Coronary artery (tissue), 2 donors: ENCODE results near the gene MEF2C.

Source experiments
- DNase-seq: peaks from one replicate; pipeline ENCODE4 v3.0.0-alpha.2; 2017; ENCODE audit warnings: low spot score
- H3K27ac ChIP-seq, 2 donors: fragments of 200-600 bp; sonication (generic); one replicate each; pipeline ENCODE4 v1.5.1; 2016 to 2019
- H3K4me3 ChIP-seq: fragments of 200-600 bp; sonication (generic); 2 replicates; pipeline ENCODE4 v1.5.1; 2016; ENCODE audit warnings: mild to moderate bottlenecking, moderate library complexity
- CTCF ChIP-seq: fragments of 200-600 bp; sonication (generic); IDR thresholded peaks from one replicate; pipeline ENCODE4 v1.5.1; 2019; ENCODE audit warnings: antibody characterized with exemption

MEF2C gene

GRCh38 chr5:88745093-88745696 lies 137.8 kb downstream of the MEF2C start:
- no peak for DNase-seq
- no peak for TF ChIP-seq CTCF

GRCh38 chr5:88743231-88743834 lies 139.7 kb downstream of the MEF2C start:
- no peak overlapping the region for H3K27ac ChIP-seq
- H3K4me3 ChIP-seq: no peak overlapping the region
- no peak for TF ChIP-seq CTCF
- no peak for DNase-seq

More at GRCh38 chr5:88745093-88745696, 137.8 kb downstream of the MEF2C start:
- Histone ChIP-seq H3K27ac (no peak overlapping the region), H3K4me3 (no peak overlapping the region)

- Histone ChIP-seq H3K27ac (no peak overlapping the region), H3K4me3 (no peak overlapping the region)
- TF ChIP-seq CTCF: no peak
- no peak for DNase-seq
Observed at GRCh38 chr5:88741964-88742363, 141.0 kb downstream of the MEF2C start.

- Histone ChIP-seq H3K4me3 (no peak overlapping the region), H3K27ac (no peak overlapping the region)
- no peak for TF ChIP-seq CTCF
- DNase-seq: no peak
Observed at GRCh38 chr5:88740604-88741185, 142.3 kb downstream of the MEF2C start.

- Histone ChIP-seq H3K27ac (peak overlapping the region in 1 of 2 donors; percentile 5), H3K4me3 (no peak overlapping the region)
- no peak for DNase-seq
- no peak for TF ChIP-seq CTCF
Observed at GRCh38 chr5:88736494-88736893, 146.5 kb downstream of the MEF2C start.

- Histone ChIP-seq H3K4me3 (peak overlapping the region; percentile 42), H3K27ac (peak overlapping the region; percentile 49 to 74)
- no peak for DNase-seq
- no peak for TF ChIP-seq CTCF
Observed at GRCh38 chr5:88734983-88735382, 148.0 kb downstream of the MEF2C start.

- peak overlapping the region; percentile 74 to 78 for H3K27ac ChIP-seq
- DNase-seq: no peak
- H3K4me3 ChIP-seq: peak overlapping the region; percentile 42
- TF ChIP-seq CTCF: no peak
Observed at GRCh38 chr5:88734191-88734640, 148.8 kb downstream of the MEF2C start.
